Thymus (tissue), 11 donors: ENCODE data around the gene JMJD8. TPM values are rescaled to one million over a fixed set of nuclear protein-coding genes. Genes with fewer than 3 reads are reported as not detected.

Experiments
- DNase-seq, 9 donors: peaks; one replicate each; pipeline ENCODE4 v3.0.0-alpha.2; 2013; ENCODE audit warnings: low spot score in 9 of 9, low read depth in 6 of 9, missing footprints in 1 of 9
- H3K27ac ChIP-seq, 2 donors: one replicate each; pipeline ENCODE4 v1.5.1; 2013; ENCODE audit warnings: control low read depth in 1 of 2, low read depth in 1 of 2, low read length in 1 of 2, mild to moderate bottlenecking in 1 of 2, moderate library complexity in 1 of 2
- H3K27me3 ChIP-seq, 2 donors: one replicate each; pipeline ENCODE4 v1.5.1; 2013; ENCODE audit warnings: low read length in 1 of 2; ENCODE audit not compliant: control insufficient read depth in 2 of 2, insufficient read depth in 1 of 2
- H3K36me3 ChIP-seq, 2 donors: one replicate each; pipeline ENCODE4 v1.5.1; 2013; ENCODE audit warnings: low read length in 1 of 2, mild to moderate bottlenecking in 1 of 2, moderate library complexity in 1 of 2; ENCODE audit not compliant: control insufficient read depth in 2 of 2, insufficient read depth in 2 of 2
- H3K4me1 ChIP-seq, 2 donors: one replicate each; pipeline ENCODE4 v1.5.1; 2013; ENCODE audit warnings: low read length in 2 of 2; ENCODE audit not compliant: control insufficient read depth in 2 of 2, insufficient read depth in 2 of 2
- H3K4me3 ChIP-seq, 2 donors: one replicate each; pipeline ENCODE4 v1.5.1; 2013; ENCODE audit warnings: low read length in 2 of 2, control low read depth in 1 of 2, mild to moderate bottlenecking in 1 of 2
- H3K9me3 ChIP-seq, 2 donors: one replicate each; pipeline ENCODE4 v1.5.1; 2013; ENCODE audit warnings: low read length in 1 of 2, mild to moderate bottlenecking in 1 of 2; ENCODE audit not compliant: control insufficient read depth in 2 of 2, insufficient read depth in 1 of 2
- whole genome bisulfite sequencing: extraction: QIAGEN DNeasy Blood & Tissue Kit; methylation state at CpG from one replicate; pipeline ENCODE4 v1.1.7; 2013; 5-methylcytosine and 5-hydroxymethylcytosine counted together
- polyA plus RNA-seq: library from polyadenylated mRNA; stranded (reverse); fragments of 200-250 nt; gene quantifications from one replicate; pipeline ENCODE4 v1.2.3, GENCODE V29; 2013
- total RNA-seq: library from RNA; stranded (reverse); fragments of 120-200 nt; gene quantifications from one replicate; pipeline ENCODE4 v1.2.4, GENCODE V29; 2013
- donor health status: healthy.

JMJD8 gene
- total and polyA plus RNA-seq, 2 donors = 23.4 to 31.2 TPM

DNA sequence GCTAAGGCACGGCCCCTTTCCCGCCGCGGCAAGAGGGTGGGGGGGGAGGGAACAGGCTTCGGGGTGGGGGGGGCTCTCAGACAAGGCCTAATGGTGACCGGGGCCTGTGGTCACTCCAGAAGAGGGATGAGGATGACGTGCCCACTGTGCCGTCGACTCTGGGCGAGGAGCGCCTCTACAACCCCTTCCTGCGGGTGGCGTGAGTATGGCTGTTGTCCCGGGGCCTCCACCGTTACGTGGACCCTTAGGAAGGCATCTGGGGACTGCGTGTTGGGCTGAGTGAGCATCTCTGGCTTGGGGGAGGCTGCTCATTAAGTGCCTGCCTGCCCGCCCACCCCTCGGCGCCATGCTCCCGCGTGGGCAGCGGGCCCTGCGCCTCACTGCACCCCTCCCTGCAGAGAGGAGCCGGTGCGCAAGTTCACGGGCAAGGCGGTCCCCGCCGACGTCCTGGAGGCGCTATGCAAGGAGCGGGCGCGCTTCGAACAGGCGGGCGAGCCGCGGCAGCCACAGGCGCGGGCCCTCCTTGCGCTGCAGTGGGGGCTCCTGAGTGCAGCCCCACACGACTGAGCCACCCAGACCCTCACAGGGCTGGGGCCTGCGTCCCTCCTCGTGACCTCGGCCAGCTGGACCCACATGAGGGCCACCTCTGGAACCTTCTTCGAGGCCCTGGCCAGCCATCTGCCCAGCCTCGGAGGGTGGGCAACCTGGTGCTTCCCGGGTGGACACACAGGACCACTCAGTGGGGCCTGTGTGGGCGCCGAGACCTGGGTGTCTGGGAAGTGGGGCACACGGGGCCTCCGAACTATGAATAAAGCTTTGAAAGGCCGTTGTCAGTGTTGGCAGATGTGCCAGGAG lies 45.0 kb upstream of the JMJD8 start:
- 84% methylated on average over 55 of the region's 55 CpGs for WGBS
- peaks cover 0 to 17% of the 10 kb centered on the region in 2 donors for H3K9me3 ChIP-seq
- H3K27me3 ChIP-seq = peaks cover 4 to 44% of the 10 kb centered on the region in 2 donors
- peaks cover 26 to 56% of the 10 kb centered on the region in 2 donors for H3K4me1 ChIP-seq
- no peak for DNase-seq
- H3K4me3 ChIP-seq = peak overlapping the region in 1 of 2 donors; percentile 67
- H3K36me3 ChIP-seq = peaks cover 27 to 55% of the 10 kb centered on the region in 2 donors
- H3K27ac ChIP-seq = peak overlapping the region in 1 of 2 donors; percentile 31

- peaks cover 0 to 19% of the 10 kb centered on the region in 2 donors for H3K9me3 ChIP-seq
- DNase-seq = peak in 1 of 9 donors; percentile 60
- 2% methylated on average over 80 of the region's 80 CpGs for WGBS
- peaks cover 19 to 47% of the 10 kb centered on the region in 2 donors for H3K36me3 ChIP-seq
- H3K27ac ChIP-seq = no peak overlapping the region
- H3K27me3 ChIP-seq = peaks cover 4 to 44% of the 10 kb centered on the region in 2 donors
- peaks cover 32 to 64% of the 10 kb centered on the region in 2 donors for H3K4me1 ChIP-seq
- H3K4me3 ChIP-seq = peak overlapping the region in 1 of 2 donors; percentile 67
Observed at GRCh38 chr16:728131-728889, 44.2 kb upstream of the JMJD8 start.

GRCh38 chr16:727291-727977 lies 43.3 kb upstream of the JMJD8 start:
- peak overlapping the region; percentile 49 to 67 for H3K4me3 ChIP-seq
- peaks cover 4 to 44% of the 10 kb centered on the region in 2 donors for H3K27me3 ChIP-seq
- peaks cover 40 to 70% of the 10 kb centered on the region in 2 donors for H3K4me1 ChIP-seq
- H3K9me3 ChIP-seq = peaks cover 0 to 19% of the 10 kb centered on the region in 2 donors
- DNase-seq = peak in 1 of 9 donors; percentile 46
- peak overlapping the region in 1 of 2 donors; percentile 36 for H3K27ac ChIP-seq
- H3K36me3 ChIP-seq = peaks cover 10 to 38% of the 10 kb centered on the region in 2 donors
- under 1% methylated on average over 61 of the region's 61 CpGs for WGBS

DNA sequence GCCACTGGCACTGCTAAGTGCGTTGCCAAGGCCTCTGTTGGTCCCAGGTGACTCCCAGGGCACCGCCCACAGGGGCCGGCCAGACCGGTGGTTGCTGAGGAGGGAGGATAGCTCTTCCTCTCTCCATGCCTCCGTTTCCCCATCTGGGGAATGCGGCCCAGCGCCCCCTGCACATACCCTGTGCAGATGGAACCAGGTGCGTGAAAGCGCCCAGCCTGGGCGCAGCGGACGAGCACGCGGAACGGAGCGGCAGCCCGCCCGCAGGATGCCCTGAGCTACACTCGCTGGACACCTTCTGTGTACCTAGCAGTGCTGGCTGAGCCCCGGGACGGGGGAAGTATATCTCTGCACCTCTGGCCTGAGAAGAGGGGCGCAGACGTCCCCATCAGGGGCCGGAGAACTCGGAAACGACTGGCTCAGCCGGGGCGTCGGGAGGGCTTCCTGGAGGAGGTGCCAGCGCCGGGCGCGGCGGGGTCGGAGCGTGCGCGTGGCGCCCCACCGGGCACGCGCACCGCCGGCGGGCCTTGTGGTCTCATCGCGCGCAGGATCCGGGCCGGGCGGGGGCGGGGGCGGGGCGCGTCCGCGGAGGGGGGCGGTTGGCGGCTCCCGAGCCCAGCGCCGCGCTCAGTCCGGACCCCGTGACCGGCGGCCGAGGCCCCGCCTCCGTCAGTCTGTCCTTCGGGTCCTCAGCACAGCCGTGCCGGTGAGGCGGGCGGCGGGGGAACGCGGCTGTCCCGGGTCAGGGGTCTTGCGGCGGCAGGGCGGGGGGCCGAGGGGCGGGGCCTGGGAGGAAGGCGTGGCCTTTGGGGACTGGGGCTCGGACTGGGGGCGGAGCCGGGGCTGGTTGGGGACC lies 42.5 kb upstream of the JMJD8 start, which contains the start of the genes CCDC78 and HAGHL:
TSS of gene CCDC78 (minus strand) at position 6 of the 853 bp plus-strand sequence. CDS start 76 bp downstream, outside the sequence.
TSS of gene HAGHL (plus strand) at position 669 of the 853 bp plus-strand sequence. CDS start 404 bp downstream, outside the sequence.
- Histone ChIP-seq H3K36me3 (peaks cover 5 to 31% of the 10 kb centered on the region in 2 donors), H3K9me3 (peaks cover 0 to 25% of the 10 kb centered on the region in 2 donors), H3K27me3 (peaks cover 4 to 47% of the 10 kb centered on the region in 2 donors), H3K4me3 (peak within 1 kb of the TSS; percentile 49 to 67), H3K4me1 (peaks cover 48 to 70% of the 10 kb centered on the region in 2 donors), H3K27ac (peak within 1 kb of the TSS; percentile 14 to 36)
- peak in 4 of 9 donors; percentile 53 to 77 (median 60) for DNase-seq
- 6% methylated on average over 85 of the region's 88 CpGs for WGBS

- Histone ChIP-seq H3K27me3 (peaks cover 4 to 47% of the 10 kb centered on the region in 2 donors), H3K36me3 (peaks cover 5 to 26% of the 10 kb centered on the region in 2 donors), H3K9me3 (peaks cover 0 to 28% of the 10 kb centered on the region in 2 donors), H3K4me1 (peaks cover 49 to 68% of the 10 kb centered on the region in 2 donors), H3K27ac (peak overlapping the region in 1 of 2 donors; percentile 14), H3K4me3 (no peak overlapping the region)
- 62% methylated on average over 9 of the region's 9 CpGs for WGBS
- no peak for DNase-seq
Observed at GRCh38 chr16:726188-726437, 42.0 kb upstream of the JMJD8 start.

DNA sequence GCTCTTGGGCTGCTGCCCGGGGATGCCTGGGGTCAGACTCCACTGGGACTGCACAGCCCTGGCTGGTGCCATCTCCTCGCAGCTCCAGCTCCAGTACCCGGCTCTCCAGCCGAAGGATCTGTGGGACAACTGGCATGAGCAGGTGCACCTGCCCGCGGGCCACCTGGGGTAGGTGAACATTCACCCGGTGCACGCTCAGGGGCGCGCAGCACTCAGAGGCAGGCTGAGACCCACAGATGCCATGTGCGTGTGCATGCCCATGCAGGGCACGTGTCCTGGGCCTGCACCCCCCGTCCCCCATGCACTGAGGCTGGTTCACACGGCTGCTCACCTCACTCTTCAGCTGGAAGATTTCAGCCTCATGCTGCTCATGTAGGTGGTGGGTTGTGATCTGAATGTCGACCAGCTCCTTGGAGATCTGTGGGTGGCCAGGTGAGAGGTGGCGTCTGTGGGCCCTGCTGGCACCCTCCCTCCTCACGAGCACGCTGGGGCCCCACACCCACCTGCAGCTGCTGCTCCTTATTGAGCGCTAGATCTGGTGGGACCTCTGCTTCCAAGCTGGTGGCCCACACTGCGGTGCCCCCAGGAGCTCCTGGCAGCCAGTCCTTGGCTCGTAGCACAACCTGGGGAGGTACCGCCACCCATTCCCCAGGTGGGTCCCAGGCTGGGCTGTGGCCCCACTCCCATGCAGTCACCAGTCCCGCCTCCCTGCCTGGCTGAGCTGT lies 41.5 kb upstream of the JMJD8 start:
- Histone ChIP-seq H3K4me3 (no peak overlapping the region), H3K9me3 (peaks cover 0 to 30% of the 10 kb centered on the region in 2 donors), H3K4me1 (peaks cover 49 to 67% of the 10 kb centered on the region in 2 donors), H3K36me3 (peaks cover 5 to 21% of the 10 kb centered on the region in 2 donors), H3K27ac (peak overlapping the region; percentile 4 to 14), H3K27me3 (peaks cover 4 to 47% of the 10 kb centered on the region in 2 donors)
- peak in 1 of 9 donors; percentile 59 for DNase-seq
- WGBS = 69% methylated on average over 23 of the region's 23 CpGs

- Histone ChIP-seq H3K27ac (peak overlapping the region in 1 of 2 donors; percentile 76), H3K27me3 (peaks cover 4 to 47% of the 10 kb centered on the region in 2 donors), H3K36me3 (peaks cover under 1 to 15% of the 10 kb centered on the region in 2 donors), H3K4me3 (no peak overlapping the region), H3K4me1 (peaks cover 50 to 73% of the 10 kb centered on the region in 2 donors), H3K9me3 (peaks cover 0 to 28% of the 10 kb centered on the region in 2 donors)
- WGBS = 94% methylated on average over 7 of the region's 7 CpGs
- no peak for DNase-seq
Observed at GRCh38 chr16:725041-725376, 40.9 kb upstream of the JMJD8 start.
